Measurements from ENCODE around the gene ENTPD1.

Gene ENTPD1

GRCh38 chr10:95845411-95845810 lies 89.4 kb downstream of the ENTPD1 start:
- no peak for DNase-seq (ENCODE audit: extremely low read depth, insufficient read length)
- TF ChIP-seq, protein P1, sequence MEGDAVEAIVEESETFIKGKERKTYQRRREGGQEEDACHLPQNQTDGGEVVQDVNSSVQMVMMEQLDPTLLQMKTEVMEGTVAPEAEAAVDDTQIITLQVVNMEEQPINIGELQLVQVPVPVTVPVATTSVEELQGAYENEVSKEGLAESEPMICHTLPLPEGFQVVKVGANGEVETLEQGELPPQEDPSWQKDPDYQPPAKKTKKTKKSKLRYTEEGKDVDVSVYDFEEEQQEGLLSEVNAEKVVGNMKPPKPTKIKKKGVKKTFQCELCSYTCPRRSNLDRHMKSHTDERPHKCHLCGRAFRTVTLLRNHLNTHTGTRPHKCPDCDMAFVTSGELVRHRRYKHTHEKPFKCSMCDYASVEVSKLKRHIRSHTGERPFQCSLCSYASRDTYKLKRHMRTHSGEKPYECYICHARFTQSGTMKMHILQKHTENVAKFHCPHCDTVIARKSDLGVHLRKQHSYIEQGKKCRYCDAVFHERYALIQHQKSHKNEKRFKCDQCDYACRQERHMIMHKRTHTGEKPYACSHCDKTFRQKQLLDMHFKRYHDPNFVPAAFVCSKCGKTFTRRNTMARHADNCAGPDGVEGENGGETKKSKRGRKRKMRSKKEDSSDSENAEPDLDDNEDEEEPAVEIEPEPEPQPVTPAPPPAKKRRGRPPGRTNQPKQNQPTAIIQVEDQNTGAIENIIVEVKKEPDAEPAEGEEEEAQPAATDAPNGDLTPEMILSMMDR (IDR thresholded peaks at IDR 0.05; ENCODE audit: insufficient read depth, low read length, poor library complexity, severe bottlenecking): no peak
- no peak overlapping the region for H3K4me3 ChIP-seq (replicated peaks; ENCODE audit: low read depth, low read length)
- no peaks in the 10 kb centered on the region for H3K27me3 ChIP-seq (replicated peaks; ENCODE audit: control insufficient read depth, insufficient read depth, low read length)
- H3K36me3 ChIP-seq (ENCODE audit: control insufficient read depth, insufficient read depth, low read length): peaks cover 42% of the 10 kb centered on the region

- peaks cover 45% of the 10 kb centered on the region for H3K36me3 ChIP-seq (ENCODE audit: control insufficient read depth, insufficient read depth, low read length)
- TF ChIP-seq, protein P1 (IDR thresholded peaks at IDR 0.05; ENCODE audit: insufficient read depth, low read length, poor library complexity, severe bottlenecking): no peak
- H3K4me3 ChIP-seq (replicated peaks; ENCODE audit: low read depth, low read length): no peak overlapping the region
- no peaks in the 10 kb centered on the region for H3K27me3 ChIP-seq (replicated peaks; ENCODE audit: control insufficient read depth, insufficient read depth, low read length)
- DNase-seq (ENCODE audit: extremely low read depth, insufficient read length): no peak
Observed at GRCh38 chr10:95847007-95847406, 91.0 kb downstream of the ENTPD1 start.

DNA sequence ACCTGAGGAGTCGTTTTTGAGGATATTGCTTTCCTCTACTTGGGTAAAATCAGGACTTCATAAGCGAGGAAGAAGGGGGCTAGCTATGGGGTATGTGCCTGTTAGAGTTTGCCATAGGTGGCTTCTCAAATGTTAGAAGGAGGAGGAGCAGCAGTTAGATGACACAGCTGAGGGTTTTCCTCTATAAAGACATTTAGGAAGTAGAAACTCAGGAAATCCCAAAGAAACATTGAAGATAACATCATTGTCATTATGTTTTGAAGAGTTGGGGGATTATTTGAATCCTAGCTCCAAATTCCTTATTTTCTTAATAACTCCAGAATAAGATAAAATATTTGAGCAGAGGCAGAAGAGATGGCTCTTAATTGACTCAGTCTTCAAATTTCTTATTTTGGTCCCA lies 92.9 kb downstream of the ENTPD1 start:
- DNase-seq (ENCODE audit: extremely low read depth, insufficient read length): no peak
- H3K4me3 ChIP-seq (replicated peaks; ENCODE audit: low read depth, low read length): no peak overlapping the region
- no peaks in the 10 kb centered on the region for H3K27me3 ChIP-seq (replicated peaks; ENCODE audit: control insufficient read depth, insufficient read depth, low read length)
- peaks cover 35% of the 10 kb centered on the region for H3K36me3 ChIP-seq (ENCODE audit: control insufficient read depth, insufficient read depth, low read length)
- TF ChIP-seq, protein P1 (IDR thresholded peaks at IDR 0.05; ENCODE audit: insufficient read depth, low read length, poor library complexity, severe bottlenecking): no peak

- DNase-seq (ENCODE audit: extremely low read depth, insufficient read length): no peak
- H3K4me3 ChIP-seq (replicated peaks; ENCODE audit: low read depth, low read length): no peak overlapping the region
- H3K36me3 ChIP-seq (ENCODE audit: control insufficient read depth, insufficient read depth, low read length): peaks cover 24% of the 10 kb centered on the region
- TF ChIP-seq, protein P1 (IDR thresholded peaks at IDR 0.05; ENCODE audit: insufficient read depth, low read length, poor library complexity, severe bottlenecking): no peak
- no peaks in the 10 kb centered on the region for H3K27me3 ChIP-seq (replicated peaks; ENCODE audit: control insufficient read depth, insufficient read depth, low read length)
Observed at GRCh38 chr10:95850791-95851190, 94.8 kb downstream of the ENTPD1 start.

GRCh38 chr10:95860166-95860940 lies 104.4 kb downstream of the ENTPD1 start:
- H3K27me3 ChIP-seq (replicated peaks; ENCODE audit: control insufficient read depth, insufficient read depth, low read length): no peaks in the 10 kb centered on the region
- no peak overlapping the region for H3K4me3 ChIP-seq (replicated peaks; ENCODE audit: low read depth, low read length)
- peaks cover 39% of the 10 kb centered on the region for H3K36me3 ChIP-seq (ENCODE audit: control insufficient read depth, insufficient read depth, low read length)
- TF ChIP-seq, protein P1 (IDR thresholded peaks at IDR 0.05; ENCODE audit: insufficient read depth, low read length, poor library complexity, severe bottlenecking): no peak
- no peak for DNase-seq (ENCODE audit: extremely low read depth, insufficient read length)
